GF-D8 (cell line): ENCODE data around the gene GALNT1.

Source experiments
- DNase-seq: peaks from one replicate; lab custom pipeline; 2025; lab: John Stamatoyannopoulos, UW

GALNT1 gene

DNA sequence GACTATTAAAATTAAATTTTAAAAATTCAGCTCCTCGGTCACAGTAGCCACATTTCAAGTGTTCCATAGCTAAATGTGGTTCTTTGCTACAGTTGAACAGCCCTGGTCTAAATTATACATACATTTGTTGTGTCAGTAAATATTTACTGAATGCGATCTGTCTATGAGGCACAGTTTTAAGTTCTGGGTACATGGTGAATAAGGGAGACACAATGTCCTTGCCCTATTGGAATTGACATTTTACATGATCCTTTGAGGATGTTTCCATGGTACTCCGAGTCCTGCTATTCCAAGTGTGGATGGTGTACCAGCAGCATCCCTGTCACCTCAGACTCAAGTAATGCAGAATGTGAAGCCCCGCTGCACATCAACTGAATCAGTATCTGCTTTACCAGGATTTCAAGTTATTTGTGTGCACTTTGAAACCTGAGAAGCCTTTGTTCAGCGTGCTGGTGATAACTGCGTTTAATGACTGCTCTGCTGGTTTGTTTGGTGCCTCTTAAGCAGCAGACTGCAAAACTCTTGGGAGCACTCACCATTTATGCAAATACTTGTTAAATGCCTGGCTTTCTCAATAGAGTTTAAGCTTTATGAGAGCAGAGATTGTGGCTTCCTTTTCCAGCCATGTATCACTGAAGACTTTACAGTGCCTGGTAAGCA, 1.5 kb downstream of the GALNT1 start:
- no peak for DNase-seq

DNA sequence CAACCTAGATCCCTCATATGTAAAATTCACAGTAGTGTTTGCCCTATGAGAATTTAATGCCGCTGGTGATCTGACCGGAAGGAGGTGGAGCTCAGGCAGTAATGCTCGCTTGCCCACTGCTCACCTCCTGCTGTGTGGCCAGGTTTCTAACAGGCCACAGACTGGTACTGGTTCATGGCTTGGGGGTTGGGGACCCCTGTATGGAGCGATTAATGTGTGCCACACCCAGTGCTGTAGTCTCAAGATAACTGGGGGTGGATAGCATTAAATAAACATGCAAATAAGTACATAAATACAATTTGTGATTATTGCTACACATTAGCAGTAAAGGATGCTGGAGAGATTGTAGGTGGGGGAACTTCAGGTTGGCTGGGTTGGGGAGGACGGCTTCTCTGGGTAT, 3.2 kb downstream of the GALNT1 start:
- DNase-seq: no peak

DNA sequence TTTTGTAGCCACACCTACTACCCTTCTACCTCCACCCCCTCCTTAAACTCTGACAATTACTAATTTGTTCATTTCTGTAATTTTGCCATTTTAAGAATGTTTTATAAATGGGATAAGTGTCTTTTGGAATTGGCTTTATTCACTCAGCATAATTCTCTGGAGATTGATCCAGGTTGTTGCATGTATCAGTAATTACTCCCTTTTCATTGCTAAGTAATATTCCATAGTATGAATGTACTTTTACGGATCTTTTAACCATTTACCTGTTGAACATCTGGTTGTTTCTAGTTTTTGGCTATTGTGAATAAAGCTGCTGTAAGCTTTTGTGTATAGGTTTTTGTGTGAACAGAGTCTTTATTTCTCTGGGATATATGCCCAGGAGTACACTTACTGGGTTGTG, 4.1 kb downstream of the GALNT1 start:
- no peak for DNase-seq

DNA sequence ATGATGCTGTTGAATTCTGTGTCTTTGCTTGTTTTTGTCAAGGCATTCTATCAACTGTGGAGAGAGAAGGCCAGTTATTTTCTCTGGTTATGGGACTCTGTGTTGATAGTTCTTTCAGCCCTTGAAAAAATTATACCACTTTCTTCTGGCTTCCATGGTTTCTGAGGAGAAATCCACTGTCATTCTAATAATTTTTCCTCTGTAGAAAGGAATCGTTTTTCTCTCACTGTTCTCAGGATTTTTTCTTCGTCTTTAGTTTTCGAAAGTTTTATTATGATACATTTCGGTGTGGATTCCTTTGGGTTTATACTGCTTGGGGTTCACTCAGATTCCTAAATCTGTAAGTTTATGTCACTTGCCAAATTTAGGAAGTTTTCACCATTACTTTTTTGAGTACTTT, 6.6 kb downstream of the GALNT1 start:
- no peak for DNase-seq

DNA sequence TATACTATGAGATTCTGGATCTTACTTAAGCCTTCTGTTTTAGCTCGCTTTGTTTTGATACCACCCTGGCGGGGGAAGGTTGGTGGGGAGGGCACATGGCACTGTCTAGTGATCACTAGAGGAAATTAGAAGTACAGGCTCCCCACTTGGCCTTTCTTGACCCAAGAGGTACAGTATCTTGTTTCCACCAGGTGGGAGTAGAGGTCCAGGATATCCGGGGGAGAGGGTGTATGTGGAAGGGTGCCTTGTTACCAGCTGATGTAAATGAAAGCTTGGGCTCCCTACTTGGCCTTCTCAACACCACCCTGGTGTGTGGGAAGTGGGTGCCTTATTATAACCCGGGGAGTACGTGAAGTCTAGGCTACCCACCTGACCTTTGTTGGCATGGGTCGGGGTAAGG, 7.5 kb downstream of the GALNT1 start:
- no peak for DNase-seq

DNA sequence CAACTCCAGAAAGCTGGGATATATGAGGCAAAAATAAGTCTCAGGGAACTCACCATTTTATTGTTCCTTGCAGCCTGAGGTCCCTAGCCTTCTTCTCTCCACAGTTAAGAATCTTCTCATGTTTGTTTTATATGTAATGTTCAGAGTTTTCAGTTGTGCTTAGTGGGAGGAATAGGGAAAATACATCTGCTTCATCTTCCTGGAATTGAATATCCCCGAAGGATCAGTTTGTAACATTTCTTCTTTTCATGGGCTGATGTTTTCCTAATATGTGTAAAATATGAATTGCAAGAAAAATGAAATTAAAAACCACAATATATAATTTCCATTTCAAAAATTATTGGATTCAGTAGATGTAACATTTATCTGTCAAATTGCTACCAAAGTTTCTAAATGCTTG, 8.0 kb downstream of the GALNT1 start:
- DNase-seq: no peak

DNA sequence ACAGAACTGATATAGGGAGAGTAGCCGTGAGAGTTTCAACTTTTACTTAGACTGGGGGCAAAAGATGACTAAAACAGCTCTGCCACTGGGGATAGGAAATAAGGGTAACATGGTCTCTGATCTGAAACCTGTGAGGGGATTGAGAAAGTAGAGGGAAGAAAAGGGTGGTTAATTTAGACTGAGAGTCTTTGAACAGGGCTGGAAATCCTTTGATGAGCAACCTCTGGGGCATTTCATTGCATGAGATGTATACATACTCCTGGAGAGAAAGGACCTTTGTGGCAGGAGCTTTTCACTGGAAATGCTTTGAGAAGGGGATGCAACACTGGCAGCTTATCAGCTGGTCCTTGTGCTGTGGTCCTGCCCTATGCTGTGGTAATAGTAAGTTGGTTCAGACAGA, 9.4 kb downstream of the GALNT1 start:
- DNase-seq: no peak

DNA sequence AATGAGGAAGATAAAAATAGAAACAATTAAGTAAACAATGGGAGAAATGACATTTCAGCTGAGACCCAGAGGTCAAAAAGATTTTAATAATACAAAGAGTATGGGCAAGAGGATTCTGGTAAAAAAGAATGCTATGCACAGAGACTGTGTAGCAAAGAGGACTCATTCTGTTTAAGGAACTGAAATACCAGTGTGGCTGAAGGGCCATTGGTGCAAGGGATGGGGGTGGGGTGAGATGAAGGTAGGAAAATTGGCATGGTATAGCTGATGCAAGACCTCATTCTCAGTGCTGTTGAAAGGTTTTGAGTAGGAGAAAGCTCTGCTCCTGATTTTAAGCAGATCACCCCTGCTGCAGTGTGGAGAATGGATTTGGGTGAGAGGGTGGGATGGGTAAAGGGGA, 10.8 kb downstream of the GALNT1 start:
- DNase-seq: no peak

DNA sequence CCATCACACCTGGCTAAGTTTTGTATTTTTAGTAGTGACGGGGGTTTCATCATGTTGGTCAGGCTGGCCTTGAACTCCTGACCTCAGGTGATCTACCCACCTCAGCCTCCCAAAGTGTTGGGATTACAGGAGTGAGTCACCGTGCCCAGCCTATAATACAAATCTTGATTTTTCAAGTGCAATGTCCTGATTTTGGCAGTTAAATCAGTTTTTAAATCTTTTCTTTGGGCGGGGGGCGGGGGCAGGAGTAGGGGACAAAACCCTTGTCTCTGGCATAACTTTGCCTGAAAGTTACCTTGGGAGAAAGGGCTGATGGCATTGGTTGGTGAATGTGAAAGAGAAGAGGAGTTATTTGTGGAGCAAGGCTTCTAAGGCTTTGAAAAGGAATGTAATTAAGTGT, 12.3 kb downstream of the GALNT1 start:
- DNase-seq: no peak

DNA sequence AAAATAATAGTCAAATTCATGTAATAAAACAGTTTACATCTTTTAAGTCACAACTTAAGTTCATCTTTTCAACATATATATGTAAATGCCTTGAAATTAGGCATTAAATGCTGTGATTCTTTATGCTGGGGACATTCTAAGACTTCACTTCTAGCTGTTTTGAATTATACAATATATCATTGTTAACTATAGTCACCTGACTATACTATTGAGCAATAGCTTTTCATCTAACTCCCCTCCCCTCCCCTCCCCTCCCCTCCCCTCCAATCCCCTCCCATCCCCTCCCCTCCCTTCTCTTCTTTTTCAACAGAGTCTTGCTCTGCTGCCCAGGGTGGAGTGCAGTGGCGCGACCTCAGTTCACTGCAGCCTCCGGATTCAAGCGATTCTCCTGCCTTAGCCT, 16.2 kb downstream of the GALNT1 start:
- no peak for DNase-seq

DNA sequence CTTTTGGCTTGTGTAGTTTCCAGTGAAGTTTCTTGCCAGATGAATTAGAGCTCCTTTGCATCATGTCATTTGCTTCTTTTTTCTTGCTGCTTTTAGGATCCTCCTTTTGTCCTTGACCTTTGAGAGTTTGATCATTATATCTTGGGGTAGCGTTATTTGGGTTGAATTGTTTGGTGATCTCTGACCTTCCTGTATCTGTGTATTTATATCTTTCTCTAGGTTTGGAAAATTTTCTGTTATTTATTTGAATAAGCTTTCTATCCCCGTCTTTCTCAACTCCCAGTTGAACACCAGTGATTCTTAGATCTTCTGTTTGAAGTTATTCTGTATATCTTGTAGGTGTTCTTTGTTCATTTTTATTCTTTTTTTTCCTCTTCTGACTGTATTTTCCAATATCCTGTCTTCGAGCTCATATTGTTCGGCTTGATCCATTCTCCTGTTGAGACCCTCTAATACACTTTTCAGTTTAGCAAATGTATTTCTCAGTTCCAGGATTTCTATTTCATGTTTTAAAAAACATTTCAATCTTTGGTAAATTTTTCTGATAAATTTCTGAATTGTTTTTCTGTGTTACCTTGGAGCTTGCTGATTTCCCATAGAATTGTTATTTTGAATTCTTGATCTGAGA, 20.8 kb downstream of the GALNT1 start:
- DNase-seq: no peak

DNA sequence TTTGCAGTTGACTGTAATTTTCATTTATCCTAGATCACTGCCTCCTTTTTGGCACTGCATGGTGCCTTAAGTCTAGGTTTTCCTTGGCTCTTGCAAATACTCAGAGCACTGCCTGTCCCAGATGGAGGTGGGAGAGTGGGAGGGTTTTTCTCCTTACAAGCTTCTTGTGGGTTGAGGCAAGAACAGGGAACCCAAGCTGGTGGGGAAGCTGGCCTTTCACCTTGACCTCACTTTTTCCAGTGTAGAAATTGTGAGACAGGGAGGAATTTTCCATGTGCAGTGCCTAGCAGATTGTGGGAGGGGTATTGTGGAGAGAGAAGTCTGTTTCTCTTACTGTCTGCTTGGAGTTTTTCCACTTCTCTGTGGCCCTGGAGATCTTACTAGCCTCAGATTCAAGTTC, 21.5 kb downstream of the GALNT1 start:
- DNase-seq: no peak

DNA sequence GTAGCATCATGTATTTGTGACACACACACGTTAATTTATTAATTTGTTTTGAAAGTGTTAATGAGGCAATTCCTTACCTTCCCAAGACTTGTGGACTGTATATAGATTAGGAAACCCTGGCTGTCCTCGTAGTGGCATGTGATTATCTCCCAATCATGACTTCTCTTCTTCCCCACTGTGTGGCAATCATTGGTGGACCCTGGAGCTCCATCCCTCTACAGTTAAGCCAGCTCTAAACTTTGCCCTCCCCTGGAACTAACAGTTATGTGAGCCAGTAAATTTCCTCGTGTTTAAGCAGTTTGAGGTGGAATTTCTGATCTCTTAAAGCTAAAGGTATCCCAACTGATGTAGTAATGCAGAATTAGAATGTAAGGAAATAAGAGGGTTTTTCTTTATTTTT, 22.0 kb downstream of the GALNT1 start:
- DNase-seq: no peak

DNA sequence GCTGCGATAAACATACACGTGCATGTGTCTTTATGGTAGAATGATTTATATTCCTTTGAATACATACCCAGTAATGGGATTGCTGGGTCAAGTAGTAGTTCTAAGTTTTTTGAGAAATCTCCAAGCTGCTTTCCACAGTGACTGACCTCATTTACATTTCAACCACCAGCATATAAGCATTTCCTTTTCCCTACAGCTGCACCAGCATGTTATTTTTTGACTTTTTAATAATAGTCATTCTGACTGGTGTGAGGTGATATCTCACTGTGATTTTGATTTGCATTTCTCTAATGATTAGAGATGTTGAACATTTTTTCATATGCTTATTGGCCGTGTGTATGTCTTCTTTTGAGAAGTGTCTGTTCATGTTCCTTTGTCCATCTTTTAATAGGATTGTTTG, 22.8 kb downstream of the GALNT1 start:
- no peak for DNase-seq

DNA sequence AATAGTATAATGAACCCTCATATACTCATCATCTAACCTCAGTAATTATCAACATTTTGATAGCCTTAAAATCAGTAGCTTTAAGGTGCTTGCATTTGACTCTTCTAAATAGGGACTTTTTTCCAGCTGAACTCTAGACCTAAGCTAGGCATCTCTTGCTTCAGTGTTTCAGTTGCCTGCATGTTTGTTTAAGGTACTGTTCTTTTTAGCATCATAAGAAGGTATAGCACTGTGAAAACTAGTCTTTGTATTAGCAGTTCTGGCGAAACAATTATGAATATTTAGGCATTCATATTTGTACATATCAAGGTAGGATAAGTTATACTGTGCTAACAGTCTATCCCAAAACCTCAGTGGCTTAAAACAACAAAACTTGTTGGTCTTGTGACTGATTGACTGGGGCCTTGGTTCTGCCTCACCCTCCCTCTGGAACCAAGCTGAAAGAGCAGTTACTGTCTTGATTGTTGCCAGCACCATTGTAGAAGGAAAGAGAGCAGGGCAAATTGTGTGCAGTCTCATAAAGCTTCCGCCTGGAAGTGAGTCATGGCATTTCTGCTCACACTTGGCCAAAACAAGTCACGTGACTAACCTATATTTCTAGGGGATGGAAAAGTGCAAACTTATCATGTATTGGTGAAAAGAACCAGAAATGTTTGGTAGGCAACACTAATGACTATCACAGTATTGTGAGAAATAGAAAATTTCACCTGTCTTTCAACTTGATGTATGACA, 24.3 kb downstream of the GALNT1 start:
- DNase-seq: no peak

DNA sequence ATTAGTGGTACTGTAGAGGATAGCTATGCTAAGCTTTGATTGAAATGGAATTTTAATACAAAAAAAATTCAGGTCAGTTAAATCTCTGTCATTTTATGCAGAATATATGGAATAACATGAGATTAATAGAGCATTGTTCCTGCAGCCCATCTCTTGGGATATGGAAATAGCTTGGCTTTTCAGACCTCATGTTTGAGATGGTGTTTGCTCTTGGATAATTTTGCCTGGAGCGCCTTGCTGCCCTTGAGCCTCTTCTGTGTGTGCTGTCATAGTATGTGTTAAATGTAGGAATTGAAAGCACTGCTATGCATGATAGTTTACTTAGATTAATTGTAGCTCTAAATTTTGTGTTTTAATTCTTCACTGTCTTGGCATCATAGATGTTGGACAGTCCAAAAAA, 27.7 kb downstream of the GALNT1 start:
- DNase-seq: no peak

DNA sequence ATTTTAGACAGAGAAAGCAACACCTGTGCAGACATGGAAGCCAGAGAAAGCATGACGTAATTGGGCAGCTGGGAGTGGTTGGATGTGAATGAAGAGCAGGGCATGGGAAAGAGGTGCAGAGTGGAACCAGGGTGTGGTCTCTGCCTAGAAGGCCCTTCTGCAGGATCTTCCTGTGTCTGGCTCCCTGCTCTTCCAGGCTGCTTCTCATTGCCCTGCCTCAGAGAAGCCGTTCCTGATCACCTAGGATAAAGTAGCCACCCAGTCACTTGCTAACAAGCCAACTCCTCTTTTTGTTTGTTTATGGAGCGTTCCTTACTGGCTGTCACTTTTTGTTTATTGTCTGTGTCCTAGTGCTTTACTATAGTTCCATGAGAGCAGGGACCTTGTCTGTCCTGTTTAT, 28.5 kb downstream of the GALNT1 start:
- no peak for DNase-seq

DNA sequence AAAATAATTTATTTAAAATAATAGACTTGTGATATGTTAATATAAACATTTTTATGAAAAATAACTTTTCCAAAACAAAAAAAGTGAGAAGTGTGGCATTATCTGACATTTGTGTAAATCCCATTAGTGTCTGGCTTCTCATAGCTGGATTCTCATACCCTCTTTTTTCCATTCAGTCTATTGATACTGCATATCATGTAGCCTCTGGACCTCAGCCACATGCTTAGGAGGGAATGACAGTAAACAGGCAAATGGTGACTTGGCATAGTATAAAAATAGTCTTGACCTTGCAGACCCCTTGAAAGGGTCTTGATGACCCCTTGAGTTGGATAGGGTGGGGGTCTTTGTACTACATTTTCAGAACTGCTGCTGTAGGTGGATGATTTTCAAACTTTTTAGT, 29.2 kb downstream of the GALNT1 start:
- DNase-seq: no peak

DNA sequence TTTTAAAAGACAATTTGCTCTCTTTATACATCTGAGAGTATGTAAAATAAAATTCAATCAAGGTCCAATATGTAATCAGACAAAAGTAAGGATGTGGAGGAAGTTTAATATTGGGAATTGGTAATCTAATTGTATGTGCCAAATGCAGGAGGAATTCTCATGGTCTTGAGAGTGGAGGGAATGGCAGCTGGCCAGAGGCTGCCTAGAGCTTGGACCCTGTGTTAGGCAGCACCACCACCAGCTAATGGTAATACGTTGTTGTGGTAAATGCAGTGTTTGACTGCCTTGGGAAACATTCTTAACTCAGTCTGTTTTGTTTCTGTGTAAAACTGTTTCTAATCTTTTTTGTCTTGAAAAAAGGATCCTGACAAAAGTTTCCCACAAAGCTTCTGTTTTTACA, 30.0 kb downstream of the GALNT1 start:
- DNase-seq: no peak

DNA sequence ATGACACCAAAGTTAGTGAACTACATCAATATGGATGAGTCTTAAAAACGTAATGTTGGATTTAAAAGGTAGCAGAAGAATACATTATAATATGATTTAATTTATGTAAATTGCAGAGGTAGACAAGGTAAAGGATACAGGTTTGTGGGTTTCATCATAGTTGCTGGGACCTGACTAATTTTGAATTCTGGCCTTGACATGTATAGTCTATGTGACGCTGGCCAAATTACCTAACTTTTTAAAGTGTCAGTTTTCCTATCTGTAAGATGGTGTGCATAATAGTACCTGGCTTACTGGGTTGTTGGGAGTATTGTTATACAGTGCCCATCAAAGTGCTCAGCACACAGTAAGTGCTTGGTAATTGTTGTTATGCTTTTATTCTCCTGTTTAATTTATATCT, 34.5 kb downstream of the GALNT1 start:
- DNase-seq: no peak

DNA sequence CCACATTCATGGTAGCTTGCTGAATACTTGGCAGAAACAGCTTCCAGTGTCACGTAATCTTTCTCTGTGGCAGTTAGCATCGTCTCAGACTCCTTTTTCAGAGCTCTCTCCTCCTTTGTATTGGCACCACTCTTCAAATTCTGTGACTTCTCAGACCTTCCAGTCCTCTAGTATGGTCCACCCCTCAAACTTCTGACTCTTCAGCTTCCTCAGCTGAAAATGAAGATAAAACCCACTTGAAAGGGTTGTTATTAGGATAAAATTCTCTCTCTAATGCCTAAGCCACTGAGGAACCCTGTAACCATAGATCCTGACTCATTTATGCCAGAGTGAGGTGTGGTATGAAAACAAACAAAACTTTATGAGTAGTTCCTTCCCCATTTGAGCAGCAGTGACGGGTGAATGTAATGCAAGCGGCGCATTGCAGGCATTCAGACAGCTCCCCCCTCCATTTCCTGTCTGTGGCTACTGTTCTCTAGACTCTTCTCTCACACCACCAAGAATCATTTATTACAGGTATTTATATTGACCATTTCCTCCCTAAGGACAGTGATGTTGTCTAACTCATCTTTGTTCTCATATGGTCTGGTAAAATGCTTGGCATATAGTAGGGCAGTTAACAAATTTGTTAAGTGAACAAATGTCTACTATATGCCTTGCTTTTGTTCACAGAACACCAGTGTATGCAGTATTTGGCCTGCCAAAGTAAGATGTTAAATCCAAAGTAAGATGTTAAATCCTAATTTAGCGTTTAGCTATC, 35.3 kb downstream of the GALNT1 start:
- peak; percentile 94 for DNase-seq

DNA sequence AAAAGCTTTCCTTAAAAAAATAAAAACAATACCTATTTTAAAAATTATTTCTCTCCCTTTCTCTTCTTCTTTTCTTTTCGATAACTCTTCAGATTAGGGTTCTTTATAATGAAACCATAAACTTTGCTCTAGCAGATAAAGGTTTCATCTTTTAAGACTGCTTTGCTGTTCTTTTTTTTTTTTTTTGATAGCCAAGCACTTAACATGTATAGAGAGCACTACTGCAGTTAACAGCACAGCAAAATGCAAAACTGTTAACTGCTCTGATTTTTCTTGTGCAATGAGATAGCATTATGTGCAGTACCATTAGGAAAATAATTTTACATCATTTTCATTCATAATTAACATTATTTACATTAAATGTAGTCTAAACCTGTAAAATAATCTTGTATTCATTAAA, 36.3 kb downstream of the GALNT1 start:
- DNase-seq: no peak

DNA sequence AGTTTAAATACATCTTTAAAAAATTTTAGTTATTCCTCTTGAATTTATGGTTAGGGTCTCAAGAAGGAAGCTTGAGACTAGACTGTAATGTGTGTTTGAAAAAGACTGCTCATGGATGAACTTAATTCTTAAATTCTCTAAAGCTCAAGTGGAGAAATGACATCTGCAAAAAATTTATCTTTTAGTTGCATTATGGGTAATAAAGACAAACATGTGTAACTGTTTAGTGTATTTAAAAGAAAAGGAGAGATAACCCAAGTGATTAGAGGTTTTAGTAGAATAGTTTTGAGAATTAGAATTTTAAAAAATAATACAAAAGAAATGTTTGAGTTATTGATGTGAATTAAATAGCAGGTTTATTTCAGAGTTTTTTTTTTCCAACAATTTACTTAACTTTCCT, 36.7 kb downstream of the GALNT1 start:
- DNase-seq: no peak
